ENCODE measurements around the gene HGS.
"Not testable (repeated sequence)": the region's sequence is repeated elsewhere in the genome, so short reads cannot be mapped to it uniquely, and the experiment has no call there.

GRCh38 chr17:81675515-81676221 lies 8.1 kb upstream of the HGS start:
- TF ChIP-seq CTCF (IDR thresholded peaks at IDR 0.05) = peak; percentile 60
- not testable (repeated sequence) for TF ChIP-seq EZH2 (IDR thresholded peaks at IDR 0.05)

Measured in neural progenitor cell (in vitro differentiated cells).